ENCODE results near the gene TMEM151A. TPM values are rescaled to one million over a fixed set of nuclear protein-coding genes. Genes with fewer than 3 reads are reported as not detected.
"Not testable (repeated sequence)": the region's sequence is repeated elsewhere in the genome, so short reads cannot be mapped to it uniquely, and the experiment has no call there.

The TMEM151A gene
- polyA plus RNA-seq (ENCODE audit: insufficient read depth in 1 of 5, insufficient read length in 5 of 5, low replicate concordance in 1 of 5) = under 1 TPM; 0.33 to 0.51 (median 0.40) TPM
- long read RNA-seq, donor 1 = 0 reads
- long read RNA-seq, donor 2 = 0 reads
- long read RNA-seq, donor 3, partial matches to known transcripts = 0 of 1 reads
- long read RNA-seq, donor 3, other reads (novel, unspliced or antisense) = 0 of 1 reads
- long read RNA-seq, donor 4 = 0 reads
- long read RNA-seq, donor 5 = 0 reads
- long read RNA-seq, donor 6, partial matches to known transcripts = 0 of 1 reads
- long read RNA-seq, donor 6, other reads (novel, unspliced or antisense) = 0 of 1 reads
- long read RNA-seq, donor 7 = 0 reads
- long read RNA-seq, donor 8 = 0 reads

DNA sequence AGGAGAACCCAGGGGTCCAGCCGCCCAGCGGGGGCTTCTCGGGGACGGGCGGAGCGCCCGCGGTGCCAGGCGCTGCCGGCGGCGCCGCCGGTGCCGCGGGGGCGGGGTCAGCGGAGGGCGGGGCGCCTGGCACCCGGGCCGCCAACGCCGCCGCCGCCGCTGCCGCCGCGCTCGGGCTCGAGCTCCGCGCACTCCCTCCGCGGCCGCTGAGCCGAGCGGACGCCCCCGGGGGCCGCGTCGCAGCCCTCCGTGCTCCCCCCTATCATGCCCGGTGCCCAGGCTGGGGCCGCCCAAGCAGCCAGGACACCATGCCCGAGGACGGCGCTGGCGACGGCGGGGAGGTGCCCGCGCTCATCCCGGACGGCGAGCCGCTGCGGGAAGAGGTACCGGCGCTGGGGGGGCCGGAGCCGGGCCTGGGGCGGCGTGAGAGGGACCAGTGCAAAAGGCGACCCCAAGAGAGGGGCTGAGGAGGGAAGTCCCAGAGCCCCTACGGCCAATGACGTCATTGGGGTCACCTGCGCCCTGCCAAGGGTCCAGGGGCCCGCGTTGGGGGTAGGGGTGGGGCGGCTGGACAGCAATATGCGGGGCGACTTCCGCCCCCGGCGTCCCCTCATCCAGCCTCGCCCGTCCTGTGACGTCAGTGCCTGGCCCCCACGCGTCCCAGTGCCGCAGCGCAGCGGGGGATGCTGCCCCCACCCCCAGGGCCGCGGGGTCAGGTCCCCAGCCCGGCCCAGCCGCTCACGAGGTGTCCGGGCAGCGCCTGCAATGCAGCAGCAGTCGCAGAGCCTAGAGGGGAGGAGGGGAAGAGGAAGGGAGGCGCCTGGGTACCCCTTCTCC lies at the start of gene TMEM151A:
TSS of gene TMEM151A (plus strand) at position 189 of the 837 bp plus-strand sequence. CDS start at position 309, 120 bp downstream.
- DNase-seq = no peak

DNA sequence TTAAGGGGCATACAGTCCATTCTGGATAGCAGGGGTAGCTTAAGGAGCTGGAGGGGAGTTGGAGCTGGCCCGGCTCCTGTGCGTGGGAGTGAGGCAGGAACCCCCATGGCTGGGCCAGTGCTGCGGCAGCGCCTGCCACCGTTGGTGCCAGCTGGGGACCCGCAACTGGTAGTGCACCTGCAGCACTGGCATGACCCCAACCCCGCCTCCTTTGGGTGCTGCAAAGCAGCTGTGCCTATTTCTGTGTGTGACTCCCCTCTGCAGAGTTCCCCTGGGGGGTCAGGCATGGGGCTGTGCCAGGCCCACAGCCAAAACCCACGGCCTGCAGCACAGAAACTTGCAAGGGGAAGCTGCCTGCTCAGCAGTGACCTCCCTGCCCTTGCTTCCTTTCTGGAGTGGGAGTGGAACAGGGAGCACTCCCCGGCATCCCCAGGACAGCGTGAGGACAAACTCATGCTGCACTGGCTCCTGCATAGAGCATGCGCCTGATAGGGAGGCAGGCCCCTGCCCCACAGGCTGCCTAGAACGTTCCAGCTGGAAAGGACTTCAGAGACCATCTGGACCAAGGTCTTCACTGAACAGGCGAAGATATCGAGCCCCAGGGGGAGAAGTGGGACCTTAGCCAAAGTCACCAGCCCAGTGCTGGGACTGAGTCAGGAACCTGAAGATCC lies 49.5 kb upstream of the TMEM151A start:
- no peak for DNase-seq

DNA sequence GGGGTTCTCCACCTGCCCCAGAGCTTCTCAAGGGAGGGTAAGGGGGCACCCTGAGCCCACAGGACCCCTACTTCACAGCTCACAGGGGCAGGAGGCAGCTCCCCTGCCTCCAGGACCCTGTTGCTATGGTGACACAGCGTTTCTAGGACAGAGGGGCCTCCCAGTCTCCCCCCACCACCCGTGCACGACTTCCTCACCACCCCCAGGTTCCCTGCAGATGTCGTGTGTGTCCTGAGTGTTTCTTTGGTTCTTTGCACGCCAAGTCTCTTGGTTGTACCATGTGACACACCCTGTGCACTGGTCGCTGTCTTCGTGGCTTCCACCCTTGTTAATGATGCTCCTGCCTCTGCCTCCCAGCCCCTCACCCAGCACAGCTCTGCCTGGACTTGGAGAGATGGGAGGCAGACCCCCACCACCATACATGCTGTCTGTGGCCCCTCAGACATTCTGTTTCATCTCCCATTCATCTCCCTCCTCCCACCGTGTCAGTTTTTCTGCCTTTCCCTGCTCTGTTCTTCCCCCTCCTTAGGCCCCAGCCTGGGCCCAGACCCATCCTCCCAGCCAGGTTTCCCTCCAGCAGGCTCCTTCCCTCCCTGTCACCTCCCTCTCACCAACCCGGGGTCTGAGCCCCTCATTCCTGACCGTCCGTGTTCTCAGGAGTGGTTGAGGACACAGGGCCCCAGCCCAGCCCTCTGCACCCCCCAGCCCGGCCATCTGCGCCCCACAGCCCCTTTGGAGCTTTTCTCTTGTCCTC lies 47.7 kb upstream of the TMEM151A start:
- no peak for DNase-seq

DNA sequence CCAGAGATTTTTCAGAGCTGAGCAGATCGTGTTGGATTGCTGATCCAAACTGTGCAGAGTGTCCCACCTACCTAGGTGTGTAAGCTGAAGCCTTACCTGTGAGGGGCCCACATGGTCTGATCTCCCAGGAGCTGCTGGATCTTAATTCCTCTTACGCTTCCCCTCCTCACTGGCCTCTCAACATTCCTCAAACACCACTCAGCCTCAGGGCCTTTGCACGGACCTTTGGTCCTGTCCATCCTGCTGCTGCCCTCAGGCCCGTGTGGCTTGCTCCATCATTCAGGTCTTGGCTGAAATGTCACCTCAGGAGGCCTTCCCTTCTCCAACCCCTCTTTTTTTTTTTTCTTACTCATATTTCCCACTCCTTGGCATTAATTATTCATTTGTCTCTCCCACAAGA lies 44.4 kb upstream of the TMEM151A start:
- no peak for DNase-seq

DNA sequence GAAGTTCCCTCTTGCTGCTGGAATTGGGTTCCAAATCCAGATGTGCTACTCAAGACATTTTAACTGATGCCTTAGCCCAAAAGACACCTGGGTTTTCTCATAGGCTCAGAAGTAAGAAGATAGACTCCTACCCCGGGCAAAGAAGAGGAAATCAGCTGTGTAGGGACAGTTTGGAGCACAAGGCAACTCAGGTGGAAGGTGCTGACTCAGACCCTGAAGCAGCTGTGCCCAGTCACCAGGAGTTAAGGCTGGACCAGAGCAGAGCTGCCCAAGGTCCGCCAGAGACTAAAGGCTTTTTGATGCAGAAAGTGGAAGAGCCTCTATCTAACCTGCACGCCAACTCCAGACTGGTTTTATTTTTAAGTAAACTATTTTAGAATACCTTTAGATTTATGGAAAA lies 43.9 kb upstream of the TMEM151A start:
- no peak for DNase-seq

DNA sequence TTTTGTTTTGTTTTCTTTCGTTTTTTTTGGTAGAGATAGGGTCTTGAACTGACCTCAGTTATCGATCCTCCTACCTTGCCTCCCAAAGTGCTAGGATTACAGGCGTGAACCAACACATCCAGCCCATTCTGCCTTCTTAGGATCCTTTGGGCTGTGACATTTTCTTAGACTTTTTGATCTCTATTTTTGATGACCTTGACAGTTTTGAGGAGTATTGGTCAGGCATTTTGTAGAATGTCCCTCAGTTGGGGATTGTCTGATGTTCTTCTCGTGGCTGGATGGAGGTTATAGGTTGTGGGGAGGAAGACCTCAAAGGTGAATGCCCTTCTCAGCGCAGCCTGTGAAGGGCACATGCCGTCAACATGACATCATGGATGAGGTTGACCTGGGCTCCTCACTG lies 42.8 kb upstream of the TMEM151A start:
- no peak for DNase-seq

DNA sequence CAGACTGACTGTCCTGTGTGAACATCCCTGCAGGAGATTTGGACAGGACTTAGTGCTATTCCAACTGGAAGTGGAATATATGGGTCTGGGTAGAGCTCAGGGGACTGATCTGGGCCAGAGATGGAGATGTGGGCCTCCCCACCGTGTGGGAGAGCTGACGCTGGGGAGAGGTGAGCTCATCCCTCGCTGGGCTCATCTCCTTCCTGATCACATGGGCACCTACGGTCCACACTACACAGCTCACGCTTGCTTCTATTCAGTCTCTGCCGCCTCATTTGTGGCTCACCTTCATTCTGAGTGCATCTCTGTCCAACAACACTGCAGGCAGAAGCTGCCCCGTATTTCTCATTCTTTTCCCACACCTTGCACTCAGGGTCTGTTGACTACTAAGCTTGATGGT lies 39.9 kb upstream of the TMEM151A start:
- DNase-seq = no peak

DNA sequence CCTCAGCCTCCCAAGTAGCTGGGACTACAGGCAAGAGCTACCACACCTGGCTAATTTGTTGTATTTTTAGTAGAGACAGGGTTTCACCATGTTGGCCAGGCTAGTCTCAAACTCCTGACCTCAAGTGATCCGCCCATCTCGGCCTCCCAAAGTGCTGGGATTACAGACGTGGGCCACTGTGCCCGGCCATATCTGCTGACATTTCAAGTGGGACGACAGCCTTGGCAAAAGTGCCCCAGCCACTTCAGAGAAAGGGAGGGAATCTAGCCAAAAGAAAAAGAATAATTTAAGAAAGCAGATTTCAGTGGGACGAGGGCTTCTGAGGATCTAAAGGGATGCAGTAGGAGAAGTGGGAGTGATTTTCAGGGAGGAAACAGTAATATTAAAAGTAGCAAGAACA lies 38.6 kb upstream of the TMEM151A start:
- DNase-seq = not testable (repeated sequence)

DNA sequence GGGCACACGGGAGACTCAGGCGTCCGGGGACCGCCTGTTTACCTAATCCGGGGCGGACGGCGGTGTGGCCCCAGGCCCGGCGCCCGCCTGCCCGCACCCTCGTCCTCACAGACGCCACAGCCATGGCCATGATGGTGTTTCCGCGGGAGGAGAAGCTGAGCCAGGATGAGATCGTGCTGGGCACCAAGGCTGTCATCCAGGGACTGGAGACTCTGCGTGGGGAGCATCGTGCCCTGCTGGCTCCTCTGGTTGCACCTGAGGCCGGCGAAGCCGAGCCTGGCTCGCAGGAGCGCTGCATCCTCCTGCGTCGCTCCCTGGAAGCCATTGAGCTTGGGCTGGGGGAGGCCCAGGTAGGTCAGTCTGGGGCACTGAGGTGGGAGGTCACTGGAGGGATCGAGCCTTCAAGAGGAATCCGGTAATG lies 33.2 kb upstream of the TMEM151A start:
- DNase-seq = no peak

DNA sequence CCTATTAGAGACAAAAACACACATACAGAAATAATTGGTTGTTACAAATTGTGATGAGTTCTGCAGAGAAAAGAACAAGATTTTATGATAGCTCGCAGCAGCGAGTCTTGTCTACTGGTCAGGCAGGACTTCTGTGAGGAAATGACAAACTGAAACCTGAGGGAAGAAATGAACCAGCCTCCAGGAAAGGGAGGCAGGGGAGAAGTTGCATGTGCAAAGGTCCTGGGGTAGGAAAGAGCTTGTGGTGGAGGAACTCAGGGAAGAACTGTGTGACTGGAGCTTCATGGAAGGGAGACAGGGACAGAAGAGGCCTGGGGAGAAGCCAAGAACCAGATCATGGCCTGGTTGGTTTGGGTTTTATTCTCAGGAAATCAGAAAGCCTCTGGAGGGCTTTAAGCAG lies 32.5 kb upstream of the TMEM151A start:
- no peak for DNase-seq

DNA sequence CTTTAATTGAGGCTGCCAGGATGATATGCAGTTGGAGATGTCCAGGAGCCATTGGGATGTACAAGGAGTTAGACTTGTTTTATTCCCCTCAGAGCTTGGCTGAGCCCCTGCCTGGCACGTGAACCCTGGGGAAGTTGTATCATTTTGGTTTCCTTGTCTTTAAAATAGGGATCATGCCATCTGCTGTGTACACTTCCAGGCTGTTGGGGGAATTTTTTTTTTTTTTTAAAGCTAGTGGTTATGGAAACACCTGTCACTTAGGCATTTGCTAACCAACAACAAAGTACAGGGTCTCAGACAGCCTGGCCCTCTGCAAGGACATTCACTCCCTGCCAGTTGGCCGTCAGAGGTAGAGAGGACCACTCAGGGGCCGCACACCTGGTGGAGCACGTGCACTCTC lies 31.7 kb upstream of the TMEM151A start:
- DNase-seq = no peak

DNA sequence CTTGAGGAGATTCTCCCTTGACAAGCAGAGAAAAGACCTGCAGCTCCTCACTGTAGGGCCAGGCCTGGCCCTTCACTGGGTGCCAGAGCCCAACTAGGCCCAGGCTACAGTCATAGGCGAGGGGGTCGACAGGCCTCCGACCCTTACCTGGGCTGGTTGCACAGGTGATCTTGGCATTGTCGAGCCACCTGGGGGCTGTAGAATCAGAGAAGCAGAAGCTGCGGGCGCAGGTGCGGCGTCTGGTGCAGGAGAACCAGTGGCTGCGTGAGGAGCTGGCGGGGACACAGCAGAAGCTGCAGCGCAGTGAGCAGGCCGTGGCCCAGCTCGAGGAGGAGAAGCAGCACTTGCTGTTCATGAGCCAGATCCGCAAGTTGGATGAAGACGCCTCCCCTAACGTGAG lies 30.1 kb upstream of the TMEM151A start:
- DNase-seq = no peak

DNA sequence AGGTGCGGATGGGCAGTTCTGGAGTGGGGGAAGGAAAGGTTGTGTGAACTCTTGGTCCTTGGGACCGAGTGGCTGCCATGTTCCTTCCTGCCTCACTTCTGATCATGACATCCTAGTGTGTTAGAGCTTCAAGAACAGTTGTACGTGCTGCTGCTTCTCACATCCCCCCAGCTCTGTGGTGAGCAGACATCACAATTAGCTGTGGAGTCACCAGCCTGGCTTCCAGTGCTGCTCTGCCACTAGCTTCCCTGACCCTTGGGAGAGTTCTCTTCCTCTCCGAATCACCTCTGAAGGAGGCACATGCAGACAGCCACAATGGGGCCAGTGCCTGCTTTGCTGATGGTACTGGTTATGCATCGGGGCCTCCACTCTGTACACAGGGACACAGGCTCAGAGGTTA lies 29.5 kb upstream of the TMEM151A start:
- no peak for DNase-seq

DNA sequence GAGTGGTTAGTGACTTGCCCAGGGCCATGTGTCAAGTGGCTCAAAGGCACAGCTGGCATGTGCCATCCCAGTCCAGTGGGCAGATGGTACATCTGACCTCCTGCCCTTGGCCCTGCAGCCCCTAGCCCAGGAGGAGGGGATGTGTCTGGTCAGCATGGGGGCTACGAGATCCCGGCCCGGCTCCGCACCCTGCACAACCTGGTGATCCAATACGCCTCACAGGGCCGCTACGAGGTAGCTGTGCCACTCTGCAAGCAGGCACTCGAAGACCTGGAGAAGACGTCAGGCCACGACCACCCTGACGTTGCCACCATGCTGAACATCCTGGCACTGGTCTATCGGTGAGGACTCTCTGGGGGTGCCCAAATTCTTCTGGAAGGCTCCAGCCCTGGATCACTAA lies 29.0 kb upstream of the TMEM151A start:
- no peak for DNase-seq

DNA sequence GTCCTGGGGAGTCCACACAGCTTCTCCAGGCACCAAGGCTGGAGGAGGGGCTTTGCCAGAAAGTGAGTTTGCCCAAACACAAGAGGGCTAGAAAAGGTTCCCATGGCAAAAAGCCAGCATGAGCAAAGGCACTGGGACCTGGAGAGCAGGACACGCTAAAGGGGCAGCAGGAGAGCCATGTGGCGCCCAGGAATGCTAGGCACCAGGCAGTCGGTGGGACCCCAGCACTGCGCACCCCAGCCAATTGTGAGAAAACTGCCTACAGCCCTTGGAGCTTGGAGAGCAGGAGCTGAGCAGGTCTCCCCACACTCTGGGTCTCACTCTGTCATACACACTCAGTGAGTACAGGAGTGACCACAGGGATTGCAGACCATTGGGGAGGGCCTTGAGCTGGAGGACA lies 28.5 kb upstream of the TMEM151A start:
- DNase-seq = no peak

DNA sequence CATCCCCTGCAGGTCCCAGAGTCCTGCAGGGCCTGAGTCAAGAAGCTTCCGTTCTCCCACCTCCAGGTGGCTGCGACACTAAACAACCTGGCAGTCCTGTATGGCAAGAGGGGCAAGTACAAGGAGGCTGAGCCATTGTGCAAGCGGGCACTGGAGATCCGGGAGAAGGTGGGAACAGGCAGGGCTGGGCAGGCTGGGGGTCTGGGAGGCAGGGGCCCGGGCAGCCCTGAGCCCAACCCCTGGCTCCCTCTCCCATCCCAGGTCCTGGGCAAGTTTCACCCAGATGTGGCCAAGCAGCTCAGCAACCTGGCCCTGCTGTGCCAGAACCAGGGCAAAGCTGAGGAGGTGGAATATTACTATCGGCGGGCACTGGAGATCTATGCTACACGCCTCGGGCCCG lies 27.9 kb upstream of the TMEM151A start:
- DNase-seq = no peak

DNA sequence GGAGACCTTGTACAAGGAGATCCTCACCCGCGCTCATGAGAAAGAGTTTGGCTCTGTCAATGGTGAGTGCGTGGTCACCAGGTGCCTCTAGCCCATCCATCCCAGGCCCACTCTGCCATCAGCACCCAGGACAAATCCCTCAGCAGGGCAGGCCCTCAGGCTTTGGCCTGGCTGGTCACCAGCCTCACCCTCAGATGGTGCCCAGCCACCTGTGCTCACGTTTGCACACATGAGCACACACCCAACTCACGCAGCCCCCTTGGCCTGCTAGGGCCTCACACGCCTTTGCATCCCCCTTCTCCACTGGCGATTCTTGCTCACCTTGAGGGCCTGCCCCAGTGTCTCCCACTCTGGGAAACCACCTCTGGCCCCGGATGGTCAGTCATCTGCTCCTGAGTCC lies 27.3 kb upstream of the TMEM151A start:
- DNase-seq = no peak

DNA sequence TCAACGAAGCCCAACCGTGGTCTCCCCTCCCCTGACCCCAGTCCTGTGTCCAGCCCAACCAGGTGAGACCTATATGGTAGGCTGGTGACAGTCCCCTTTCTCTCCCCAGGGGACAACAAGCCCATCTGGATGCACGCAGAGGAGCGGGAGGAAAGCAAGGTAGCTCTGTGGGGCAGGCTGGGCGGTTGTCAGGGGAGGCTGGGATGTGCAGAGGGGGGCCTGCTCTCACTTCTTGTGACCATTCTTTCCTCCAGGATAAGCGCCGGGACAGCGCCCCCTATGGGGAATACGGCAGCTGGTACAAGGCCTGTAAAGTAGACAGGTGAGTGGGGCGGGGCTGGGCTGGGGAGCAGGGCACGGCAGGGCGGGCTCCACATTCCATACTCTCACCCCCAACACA lies 26.8 kb upstream of the TMEM151A start:
- no peak for DNase-seq

DNA sequence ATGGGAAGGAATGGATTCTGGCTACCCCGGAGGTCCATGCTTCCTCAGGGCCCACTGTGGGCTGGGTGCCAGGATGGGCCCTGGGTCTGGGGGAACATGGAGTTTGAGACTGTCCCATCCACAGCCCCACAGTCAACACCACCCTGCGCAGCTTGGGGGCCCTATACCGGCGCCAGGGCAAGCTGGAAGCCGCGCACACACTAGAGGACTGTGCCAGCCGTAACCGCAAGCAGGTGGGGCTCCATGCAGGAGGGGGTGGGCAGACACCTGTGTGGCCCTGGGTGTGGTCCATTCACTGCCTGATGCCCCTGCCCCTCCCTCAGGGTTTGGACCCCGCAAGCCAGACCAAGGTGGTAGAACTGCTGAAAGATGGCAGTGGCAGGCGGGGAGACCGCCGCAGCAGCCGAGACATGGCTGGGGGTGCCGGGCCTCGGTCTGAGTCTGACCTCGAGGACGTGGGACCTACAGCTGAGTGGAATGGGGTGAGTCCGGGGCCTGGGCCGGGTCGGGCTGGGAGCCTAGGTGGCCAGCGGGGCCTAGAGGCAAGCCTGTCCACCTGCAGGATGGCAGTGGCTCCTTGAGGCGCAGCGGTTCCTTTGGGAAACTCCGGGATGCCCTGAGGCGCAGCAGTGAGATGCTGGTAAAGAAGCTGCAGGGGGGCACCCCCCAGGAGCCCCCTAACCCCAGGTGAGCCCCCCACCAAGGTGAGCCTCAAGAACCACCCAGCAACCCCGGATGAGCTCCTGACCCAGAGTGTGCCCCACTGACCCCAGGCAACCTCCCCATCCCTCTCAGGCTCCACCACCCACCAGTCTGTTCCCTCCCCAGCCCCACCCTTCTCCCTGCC lies 25.9 kb upstream of the TMEM151A start:
- no peak for DNase-seq

DNA sequence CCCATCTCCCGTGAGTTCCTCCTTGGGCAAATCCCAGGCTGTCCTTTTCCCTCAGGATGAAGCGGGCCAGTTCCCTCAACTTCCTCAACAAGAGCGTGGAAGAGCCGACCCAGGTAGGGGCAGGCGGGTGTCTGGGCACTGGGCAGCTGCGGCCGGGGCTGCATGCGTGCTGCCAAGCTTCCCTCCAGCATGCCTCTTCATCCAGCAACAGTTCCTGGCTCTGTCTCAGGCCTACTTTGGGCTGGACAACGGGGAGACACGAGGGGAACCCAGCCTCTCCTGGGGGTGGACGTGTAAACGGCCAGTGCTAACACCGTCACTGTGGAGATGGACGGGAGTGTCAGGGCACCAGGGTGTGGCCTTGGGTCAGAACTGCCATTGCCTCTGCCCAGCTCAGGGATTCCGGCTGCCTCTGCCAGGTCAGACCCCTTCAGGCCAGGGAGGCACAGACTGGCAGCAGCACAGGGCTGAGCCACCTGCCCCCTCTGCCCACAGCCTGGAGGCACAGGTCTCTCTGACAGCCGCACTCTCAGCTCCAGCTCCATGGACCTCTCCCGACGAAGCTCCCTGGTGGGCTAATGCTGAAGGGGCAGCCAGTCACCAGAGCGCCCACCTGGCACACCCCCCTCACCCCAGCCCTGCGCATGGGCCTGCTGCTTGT lies 25.2 kb upstream of the TMEM151A start:
- DNase-seq = no peak

DNA sequence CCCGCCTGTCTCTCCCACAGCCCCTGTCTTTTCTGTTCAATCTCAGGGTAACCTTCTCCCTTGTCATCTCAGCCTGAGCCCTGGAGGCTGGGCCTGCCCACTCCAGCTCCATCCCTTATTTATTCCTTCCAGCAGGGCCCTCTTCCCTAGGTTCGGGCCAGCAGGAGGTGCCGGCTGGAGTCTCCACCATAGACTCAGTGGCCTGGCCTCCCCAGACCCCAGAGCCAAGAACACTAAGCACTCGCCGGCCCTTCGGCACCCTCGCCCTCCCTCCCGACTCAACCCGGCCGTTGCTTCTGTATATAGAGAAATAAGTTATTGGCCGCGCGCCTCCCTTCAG lies 24.7 kb upstream of the TMEM151A start:
- no peak for DNase-seq
